Osteoblast (primary cell): ENCODE results near the gene SPINK8. TPM values are rescaled to one million over a fixed set of nuclear protein-coding genes. Genes with fewer than 3 reads are reported as not detected.
A peak's percentile ranks its signal among the peaks of the same experiment; 100 is the strongest.
"Not testable (repeated sequence)": the region's sequence is repeated elsewhere in the genome, so short reads cannot be mapped to it uniquely, and the experiment has no call there.

ENCODE experiments used
- DNase-seq: peaks from one replicate; pipeline ENCODE4 v3.0.0; 2011; ENCODE audit warnings: low spot score, mixed read lengths; ENCODE audit not compliant: insufficient read length; ENCODE audit errors: missing footprints
- H2AFZ ChIP-seq: 2 replicates; pipeline ENCODE4 v1.6.0; 2011; ENCODE audit warnings: mild to moderate bottlenecking, low read length
- H3K27ac ChIP-seq: 2 replicates; pipeline ENCODE4 v1.5.1; 2011; ENCODE audit warnings: mild to moderate bottlenecking, low read depth, low read length, moderate library complexity
- H3K27me3 ChIP-seq: 2 replicates; pipeline ENCODE4 v1.6.0; 2012; ENCODE audit warnings: mild to moderate bottlenecking, control low read depth, inconsistent platforms, low read length, moderate library complexity; ENCODE audit not compliant: insufficient read depth
- H3K36me3 ChIP-seq: 2 replicates; pipeline ENCODE4 v1.5.1; 2011; ENCODE audit warnings: mild to moderate bottlenecking, low read length, control low read depth, moderate library complexity; ENCODE audit not compliant: insufficient read depth
- H3K4me1 ChIP-seq: 2 replicates; pipeline ENCODE4 v1.5.1; 2011; ENCODE audit warnings: mild to moderate bottlenecking, low read length, control low read depth, moderate library complexity; ENCODE audit not compliant: insufficient read depth
- H3K4me2 ChIP-seq: 2 replicates; pipeline ENCODE4 v1.6.0; 2011; ENCODE audit warnings: mild to moderate bottlenecking, low read length; ENCODE audit not compliant: insufficient read depth
- H3K4me3 ChIP-seq: fragments of 200-600 bp; sonication (generic); 3 replicates; pipeline ENCODE4 v1.5.1; 2012; ENCODE audit warnings: mild to moderate bottlenecking, low read length, inconsistent platforms; ENCODE audit not compliant: insufficient read depth
- H3K79me2 ChIP-seq: 2 replicates; pipeline ENCODE4 v1.6.0; 2012; ENCODE audit warnings: mild to moderate bottlenecking, low read length, control low read depth, inconsistent platforms; ENCODE audit not compliant: insufficient read depth
- H3K9me3 ChIP-seq: 2 replicates; pipeline ENCODE4 v1.5.1; 2011; ENCODE audit warnings: low read depth, low read length, control low read depth
- H4K20me1 ChIP-seq: 2 replicates; pipeline ENCODE4 v1.6.0; 2012; ENCODE audit warnings: mild to moderate bottlenecking, low read length, control low read depth; ENCODE audit not compliant: insufficient read depth
- total RNA-seq: library from RNA; depleted of rRNA; stranded (reverse); fragments of >200 nt; gene quantifications from 2 replicates; pipeline ENCODE4 v1.2.3, GENCODE V29; 2012
- TF ChIP-seq, protein P1 (sequence below): IDR thresholded peaks from 2 replicates; pipeline ENCODE4 v1.5.1; 2011; ENCODE audit warnings: mild to moderate bottlenecking, low read depth, low read length, moderate library complexity; ENCODE audit errors: extremely low read depth

Gene SPINK8
- total RNA-seq, 1 donor, result not detected

DNA sequence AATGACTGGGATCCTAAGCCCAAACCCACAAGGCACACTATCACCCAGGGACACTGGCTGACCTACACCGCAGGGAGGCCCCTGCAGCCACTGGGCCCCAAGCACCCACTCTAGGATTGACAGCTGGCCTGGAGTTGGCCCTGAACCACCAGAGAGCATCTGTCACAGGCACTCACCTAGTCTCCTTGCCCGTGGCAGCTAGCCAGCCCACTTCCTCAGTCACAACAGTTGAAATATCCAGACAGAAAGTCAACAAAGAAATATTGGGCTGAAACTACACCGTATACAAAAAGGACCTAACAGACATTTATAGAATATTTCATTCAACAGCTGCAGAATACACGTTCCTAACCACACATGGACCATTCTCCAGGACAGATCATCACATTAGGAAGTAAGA, 5.2 kb upstream of the SPINK8 start:
- Histone ChIP-seq H3K4me3 (no peak overlapping the region), H3K27me3 (peaks cover 16% of the 10 kb centered on the region), H3K4me2 (no peak overlapping the region), H3K4me1 (peaks cover 6% of the 10 kb centered on the region), H2AFZ (no peak overlapping the region), H3K9me3 (no peaks in the 10 kb centered on the region), H3K36me3 (no peaks in the 10 kb centered on the region), H3K79me2 (no peaks in the 10 kb centered on the region), H3K27ac (no peak overlapping the region), H4K20me1 (no peaks in the 10 kb centered on the region)
- DNase-seq, result peak; percentile 3
- TF ChIP-seq, protein P1, sequence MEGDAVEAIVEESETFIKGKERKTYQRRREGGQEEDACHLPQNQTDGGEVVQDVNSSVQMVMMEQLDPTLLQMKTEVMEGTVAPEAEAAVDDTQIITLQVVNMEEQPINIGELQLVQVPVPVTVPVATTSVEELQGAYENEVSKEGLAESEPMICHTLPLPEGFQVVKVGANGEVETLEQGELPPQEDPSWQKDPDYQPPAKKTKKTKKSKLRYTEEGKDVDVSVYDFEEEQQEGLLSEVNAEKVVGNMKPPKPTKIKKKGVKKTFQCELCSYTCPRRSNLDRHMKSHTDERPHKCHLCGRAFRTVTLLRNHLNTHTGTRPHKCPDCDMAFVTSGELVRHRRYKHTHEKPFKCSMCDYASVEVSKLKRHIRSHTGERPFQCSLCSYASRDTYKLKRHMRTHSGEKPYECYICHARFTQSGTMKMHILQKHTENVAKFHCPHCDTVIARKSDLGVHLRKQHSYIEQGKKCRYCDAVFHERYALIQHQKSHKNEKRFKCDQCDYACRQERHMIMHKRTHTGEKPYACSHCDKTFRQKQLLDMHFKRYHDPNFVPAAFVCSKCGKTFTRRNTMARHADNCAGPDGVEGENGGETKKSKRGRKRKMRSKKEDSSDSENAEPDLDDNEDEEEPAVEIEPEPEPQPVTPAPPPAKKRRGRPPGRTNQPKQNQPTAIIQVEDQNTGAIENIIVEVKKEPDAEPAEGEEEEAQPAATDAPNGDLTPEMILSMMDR, result no peak

DNA sequence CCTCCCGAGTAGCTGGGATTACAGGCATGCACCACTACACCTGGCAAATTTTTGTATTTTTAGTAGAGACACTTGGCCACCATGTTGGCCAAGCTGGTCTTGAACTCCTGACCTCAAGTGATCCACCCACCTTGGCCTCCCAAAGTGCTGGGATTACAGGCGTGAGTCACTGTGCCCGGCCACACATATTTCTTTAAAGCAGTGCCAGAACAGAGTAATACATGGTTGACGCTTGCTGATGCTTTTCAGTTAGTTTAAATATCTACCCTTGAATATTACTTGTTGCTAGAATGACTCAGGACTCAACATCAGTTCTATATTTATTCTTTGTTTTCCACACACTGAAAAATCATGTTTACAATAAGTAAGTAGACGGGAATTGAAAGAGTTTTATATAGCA, 4.1 kb upstream of the SPINK8 start:
- not testable (repeated sequence) for H3K36me3 ChIP-seq, H3K4me1 ChIP-seq, H4K20me1 ChIP-seq, H3K9me3 ChIP-seq, H3K4me3 ChIP-seq, H3K79me2 ChIP-seq, H3K27ac ChIP-seq
- Histone ChIP-seq H2AFZ (peak overlapping the region; percentile 29), H3K27me3 (peaks cover 19% of the 10 kb centered on the region), H3K4me2 (peak overlapping the region; percentile 19)
- DNase-seq, result peak; percentile 3

DNA sequence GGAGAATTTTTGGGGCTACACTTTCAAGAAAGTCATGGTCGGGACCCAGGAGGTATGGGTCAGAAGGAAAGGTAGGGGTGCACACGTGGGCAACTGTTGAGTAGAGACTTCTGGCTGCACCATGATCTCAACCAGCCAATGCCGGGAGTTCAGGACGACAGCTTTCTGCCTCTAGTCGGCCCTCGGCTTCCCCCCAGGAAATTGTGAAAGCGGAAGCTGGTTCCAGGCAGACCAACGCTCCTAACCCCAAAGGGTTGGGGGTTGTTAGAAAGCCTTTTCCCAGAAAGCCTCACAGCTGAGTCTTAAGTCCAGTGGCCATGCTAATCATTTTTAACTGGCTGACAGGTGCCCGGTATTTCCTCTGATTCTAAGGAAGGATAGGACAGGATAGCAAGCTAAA, 1.8 kb upstream of the SPINK8 start:
- H3K9me3 ChIP-seq, H3K36me3 ChIP-seq, H3K79me2 ChIP-seq, H3K27ac ChIP-seq, H4K20me1 ChIP-seq, H3K4me3 ChIP-seq, H2AFZ ChIP-seq, DNase-seq, H3K4me2 ChIP-seq, H3K4me1 ChIP-seq: not testable (repeated sequence)
- H3K27me3 ChIP-seq, result peaks cover 19% of the 10 kb centered on the region

DNA sequence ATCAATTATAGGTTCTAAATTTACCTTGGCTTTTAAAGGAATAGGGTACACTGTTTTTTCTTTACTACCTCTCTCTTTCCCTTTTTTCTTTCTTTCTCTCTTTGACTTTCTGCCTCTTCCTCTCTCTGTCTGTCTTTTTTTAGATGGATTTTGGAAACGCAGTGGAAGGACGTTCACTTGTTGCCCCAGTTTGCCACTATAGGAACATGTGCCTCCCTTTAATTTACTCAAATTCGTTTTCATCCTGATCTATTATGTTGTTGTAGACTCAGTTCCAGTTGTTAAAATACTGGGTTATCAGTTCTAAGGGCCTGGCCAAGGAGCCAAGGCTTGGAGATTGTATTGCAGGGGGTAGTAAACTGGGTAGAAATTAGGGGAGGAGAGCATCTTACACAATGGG, 1.1 kb upstream of the SPINK8 start:
- Histone ChIP-seq H2AFZ (no peak overlapping the region), H4K20me1 (no peaks in the 10 kb centered on the region), H3K4me3 (no peak overlapping the region), H3K4me1 (peaks cover 6% of the 10 kb centered on the region), H3K4me2 (no peak overlapping the region), H3K27me3 (peaks cover 24% of the 10 kb centered on the region), H3K79me2 (no peaks in the 10 kb centered on the region), H3K36me3 (no peaks in the 10 kb centered on the region), H3K9me3 (no peaks in the 10 kb centered on the region), H3K27ac (no peak overlapping the region)
- no peak for DNase-seq
- TF ChIP-seq, protein P1, result no peak

DNA sequence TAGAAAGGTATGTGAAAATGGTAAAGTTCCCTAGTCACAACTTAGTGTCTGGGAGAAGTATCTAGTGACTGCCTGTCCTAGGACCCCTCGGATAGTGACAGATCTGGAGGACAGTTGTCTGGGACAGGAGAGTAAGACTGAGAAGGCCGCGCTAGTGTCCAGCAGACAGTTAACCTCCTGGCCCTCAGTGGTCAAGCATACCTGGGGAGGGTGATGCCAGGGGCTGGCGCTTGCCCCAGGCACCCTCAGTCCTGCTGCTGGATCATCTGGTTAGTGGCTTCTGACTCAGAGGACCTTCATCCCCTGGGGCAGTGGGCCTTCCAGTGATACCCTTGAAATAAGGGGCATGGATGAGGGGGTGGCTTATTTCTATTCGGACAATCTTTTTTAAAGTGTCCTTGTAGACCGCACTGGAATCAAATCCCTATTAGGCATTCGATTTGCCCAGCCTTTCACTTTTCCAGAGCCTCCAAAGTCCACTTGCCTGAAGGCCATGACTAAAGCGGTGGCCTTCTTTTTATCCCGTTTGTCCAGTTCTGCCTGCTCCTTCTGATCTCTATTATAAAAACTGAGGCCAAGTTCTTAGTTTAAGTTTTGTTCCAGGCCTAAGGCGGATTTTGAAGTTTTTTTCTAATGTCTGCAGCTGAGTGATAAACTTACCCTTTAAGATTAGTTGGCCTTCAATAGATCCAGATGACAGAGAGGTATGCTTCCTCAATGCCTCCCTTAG, 1.6 kb downstream of the SPINK8 start:
- not testable (repeated sequence) for H4K20me1 ChIP-seq, H3K27ac ChIP-seq, H3K4me2 ChIP-seq, DNase-seq, H3K9me3 ChIP-seq, H3K4me1 ChIP-seq, H3K4me3 ChIP-seq, H3K79me2 ChIP-seq, H3K36me3 ChIP-seq, H2AFZ ChIP-seq
- peaks cover 34% of the 10 kb centered on the region for H3K27me3 ChIP-seq
